Cerebellar nuclear complex (tissue), 1 donor: ENCODE results near the gene HAGHL.

ENCODE experiments used
- DNase-seq, 2 experiments: peaks; one replicate each; lab custom pipeline; 2025; lab: John Stamatoyannopoulos, UW

HAGHL gene

GRCh38 chr16:759110-759910, 32.4 kb downstream of the HAGHL start:
- no peak for DNase-seq

- no peak for DNase-seq
Measured at GRCh38 chr16:760065-760464, 33.2 kb downstream of the HAGHL start.

- no peak for DNase-seq
Measured at GRCh38 chr16:760545-761343, 33.8 kb downstream of the HAGHL start, which contains the start of gene MSLN. Gene MSLN (plus strand): TSS chr16:760734. CDS start chr16:762681, 1,947 bp downstream.

- no peak for DNase-seq
Measured at GRCh38 chr16:761625-762513, 35.0 kb downstream of the HAGHL start.

GRCh38 chr16:762595-763268, 35.8 kb downstream of the HAGHL start:
- no peak for DNase-seq

- DNase-seq = no peak
Measured at GRCh38 chr16:763369-764183, 36.7 kb downstream of the HAGHL start.

GRCh38 chr16:764184-764750, 37.4 kb downstream of the HAGHL start:
- DNase-seq = no peak

- no peak for DNase-seq
Measured at GRCh38 chr16:764848-765487, 38.1 kb downstream of the HAGHL start.

- DNase-seq = no peak
Measured at GRCh38 chr16:765488-765865, 38.6 kb downstream of the HAGHL start.

GRCh38 chr16:766008-766819, 39.3 kb downstream of the HAGHL start:
- DNase-seq = no peak

GRCh38 chr16:766820-767640, 40.1 kb downstream of the HAGHL start:
- DNase-seq = no peak

- DNase-seq = no peak
Measured at GRCh38 chr16:767743-768235, 40.9 kb downstream of the HAGHL start.

GRCh38 chr16:768428-768827, 41.5 kb downstream of the HAGHL start:
- DNase-seq = no peak

GRCh38 chr16:769184-769784, 42.4 kb downstream of the HAGHL start:
- DNase-seq = no peak

- no peak for DNase-seq
Measured at GRCh38 chr16:769934-770333, 43.0 kb downstream of the HAGHL start.

GRCh38 chr16:770411-770810, 43.5 kb downstream of the HAGHL start:
- DNase-seq = no peak

- no peak for DNase-seq
Measured at GRCh38 chr16:772959-773358, 46.1 kb downstream of the HAGHL start.
